ENCODE data around the gene LRP1-AS.
A peak's percentile ranks its signal among the peaks of the same experiment; 100 is the strongest.

LRP1-AS gene

GRCh38 chr12:57179331-57180086 lies 32.1 kb upstream of the LRP1-AS start:
- no peak for DNase-seq

DNA sequence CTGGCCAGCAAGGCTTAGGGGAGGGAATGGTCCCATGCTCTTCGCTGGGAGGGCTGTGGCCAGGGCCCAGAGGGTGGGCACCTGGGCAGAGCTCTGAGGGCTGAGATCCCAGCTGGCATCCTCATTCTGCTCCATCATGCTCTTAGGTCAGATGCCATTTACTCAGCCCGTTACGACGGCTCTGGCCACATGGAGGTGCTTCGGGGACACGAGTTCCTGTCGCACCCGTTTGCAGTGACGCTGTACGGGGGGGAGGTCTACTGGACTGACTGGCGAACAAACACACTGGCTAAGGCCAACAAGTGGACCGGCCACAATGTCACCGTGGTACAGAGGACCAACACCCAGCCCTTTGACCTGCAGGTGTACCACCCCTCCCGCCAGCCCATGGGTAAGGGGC lies 30.8 kb upstream of the LRP1-AS start:
- no peak for DNase-seq

GRCh38 chr12:57177354-57177753 lies 29.9 kb upstream of the LRP1-AS start:
- no peak for DNase-seq

- DNase-seq, result no peak
Observed at GRCh38 chr12:57176846-57177245, 29.4 kb upstream of the LRP1-AS start.

GRCh38 chr12:57176139-57176477 lies 28.7 kb upstream of the LRP1-AS start:
- no peak for DNase-seq

DNA sequence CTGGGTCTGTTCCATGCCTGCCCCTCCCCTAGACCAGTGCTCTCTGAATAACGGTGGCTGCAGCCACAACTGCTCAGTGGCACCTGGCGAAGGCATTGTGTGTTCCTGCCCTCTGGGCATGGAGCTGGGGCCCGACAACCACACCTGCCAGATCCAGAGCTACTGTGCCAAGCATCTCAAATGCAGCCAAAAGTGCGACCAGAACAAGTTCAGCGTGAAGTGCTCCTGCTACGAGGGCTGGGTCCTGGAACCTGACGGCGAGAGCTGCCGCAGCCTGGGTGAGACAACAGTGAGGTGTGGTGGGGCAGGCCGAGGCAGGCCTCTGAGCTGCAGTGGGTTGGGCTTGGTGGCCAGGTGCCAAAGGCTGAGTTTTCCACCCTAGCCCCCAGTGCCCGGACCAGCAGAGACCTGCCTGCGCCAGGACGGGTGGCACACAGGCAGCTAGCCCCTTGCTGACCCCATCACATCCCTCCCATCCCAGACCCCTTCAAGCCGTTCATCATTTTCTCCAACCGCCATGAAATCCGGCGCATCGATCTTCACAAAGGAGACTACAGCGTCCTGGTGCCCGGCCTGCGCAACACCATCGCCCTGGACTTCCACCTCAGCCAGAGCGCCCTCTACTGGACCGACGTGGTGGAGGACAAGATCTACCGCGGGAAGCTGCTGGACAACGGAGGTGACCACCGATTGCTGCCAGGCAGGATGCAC lies 28.2 kb upstream of the LRP1-AS start:
- DNase-seq, result peak; percentile 53

DNA sequence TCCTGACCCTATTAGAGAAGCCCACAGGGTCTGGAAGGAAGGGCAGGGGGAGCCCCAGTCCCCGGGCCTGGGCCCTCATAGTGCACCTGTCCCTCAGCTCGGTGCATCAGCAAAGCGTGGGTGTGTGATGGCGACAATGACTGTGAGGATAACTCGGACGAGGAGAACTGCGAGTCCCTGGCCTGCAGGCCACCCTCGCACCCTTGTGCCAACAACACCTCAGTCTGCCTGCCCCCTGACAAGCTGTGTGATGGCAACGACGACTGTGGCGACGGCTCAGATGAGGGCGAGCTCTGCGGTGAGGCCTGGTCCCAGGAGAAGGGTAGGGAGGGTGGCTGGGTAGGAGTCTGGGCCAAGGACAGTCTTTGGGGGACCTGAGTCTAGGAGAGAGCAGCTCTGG lies 26.3 kb upstream of the LRP1-AS start:
- no peak for DNase-seq

DNA sequence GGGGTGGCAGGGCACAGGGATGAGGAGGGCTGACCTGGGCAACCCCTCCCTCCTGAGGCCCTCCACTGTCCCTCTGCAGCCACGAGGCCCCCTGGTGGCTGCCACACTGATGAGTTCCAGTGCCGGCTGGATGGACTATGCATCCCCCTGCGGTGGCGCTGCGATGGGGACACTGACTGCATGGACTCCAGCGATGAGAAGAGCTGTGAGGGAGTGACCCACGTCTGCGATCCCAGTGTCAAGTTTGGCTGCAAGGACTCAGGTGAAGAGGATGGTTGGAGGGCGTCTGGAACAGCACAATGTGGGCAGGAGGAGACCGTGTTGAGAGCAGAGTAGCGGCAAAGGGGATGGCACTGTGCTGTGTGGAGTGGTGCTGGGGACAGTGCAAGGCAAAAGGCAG lies 25.7 kb upstream of the LRP1-AS start:
- no peak for DNase-seq

DNA sequence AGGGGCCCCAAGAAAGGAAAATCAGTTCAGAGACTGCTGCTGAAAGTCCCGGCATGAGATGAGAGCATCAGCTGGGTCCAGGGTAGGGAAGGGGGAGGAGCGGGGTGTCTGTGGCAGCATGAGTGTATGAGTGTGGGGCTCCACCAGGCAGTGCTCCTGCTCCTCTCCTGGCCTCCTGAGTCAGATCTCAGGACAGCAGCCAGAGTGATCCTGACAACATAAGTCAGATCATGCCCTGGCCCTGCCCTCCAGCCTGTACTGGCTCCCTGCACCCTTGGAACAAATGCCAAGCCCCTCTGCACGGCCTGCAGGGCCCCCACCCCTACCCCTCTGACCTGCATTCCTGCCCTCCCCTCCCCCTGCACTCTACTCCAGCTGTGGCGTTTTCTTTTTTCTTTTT lies 24.2 kb upstream of the LRP1-AS start:
- DNase-seq, result peak; percentile 56

- DNase-seq, result no peak
Observed at GRCh38 chr12:57170927-57171326, 23.5 kb upstream of the LRP1-AS start.

DNA sequence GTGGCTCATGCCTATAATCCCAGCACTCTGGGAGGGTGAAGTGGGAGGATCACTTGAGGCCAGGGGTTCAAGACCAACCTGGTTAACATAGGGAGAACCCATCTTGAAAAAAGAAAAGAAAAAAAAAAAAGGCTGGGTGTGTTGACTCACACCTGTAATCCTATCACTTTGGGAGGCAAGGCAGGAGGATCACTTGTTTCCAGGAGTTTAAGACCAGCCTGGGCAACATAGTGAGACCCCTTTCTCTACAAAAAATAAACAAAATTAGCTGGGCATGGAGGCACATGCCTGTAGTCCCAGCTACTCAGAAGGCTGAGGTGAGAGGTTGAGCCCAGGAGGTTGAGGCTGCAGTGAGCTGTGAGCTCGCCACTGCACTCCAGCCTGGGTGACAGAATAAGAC lies 23.0 kb upstream of the LRP1-AS start:
- no peak for DNase-seq

- no peak for DNase-seq
Observed at GRCh38 chr12:57169969-57170368, 22.6 kb upstream of the LRP1-AS start.

GRCh38 chr12:57169046-57169795 lies 21.8 kb upstream of the LRP1-AS start:
- DNase-seq, result no peak

- no peak for DNase-seq
Observed at GRCh38 chr12:57168058-57168457, 20.6 kb upstream of the LRP1-AS start.

DNA sequence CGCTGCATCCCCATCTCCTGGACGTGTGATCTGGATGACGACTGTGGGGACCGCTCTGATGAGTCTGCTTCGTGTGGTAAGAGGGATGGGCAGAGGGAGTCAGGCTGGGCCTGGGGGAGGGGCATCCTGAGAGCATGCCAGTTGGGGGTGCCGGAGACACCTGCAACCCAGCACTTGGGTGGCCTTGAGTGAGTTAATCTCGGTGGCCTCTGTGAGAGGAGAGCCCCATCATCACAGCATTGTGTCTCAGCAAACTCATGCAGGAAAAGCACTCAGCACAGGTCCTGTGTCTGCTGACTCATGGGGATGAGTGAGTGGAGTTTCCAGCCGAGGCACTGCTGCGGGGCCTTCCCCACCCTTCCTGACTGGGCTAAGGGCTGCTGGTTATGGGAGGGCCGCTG lies 19.6 kb upstream of the LRP1-AS start:
- peak; percentile 69 for DNase-seq

DNA sequence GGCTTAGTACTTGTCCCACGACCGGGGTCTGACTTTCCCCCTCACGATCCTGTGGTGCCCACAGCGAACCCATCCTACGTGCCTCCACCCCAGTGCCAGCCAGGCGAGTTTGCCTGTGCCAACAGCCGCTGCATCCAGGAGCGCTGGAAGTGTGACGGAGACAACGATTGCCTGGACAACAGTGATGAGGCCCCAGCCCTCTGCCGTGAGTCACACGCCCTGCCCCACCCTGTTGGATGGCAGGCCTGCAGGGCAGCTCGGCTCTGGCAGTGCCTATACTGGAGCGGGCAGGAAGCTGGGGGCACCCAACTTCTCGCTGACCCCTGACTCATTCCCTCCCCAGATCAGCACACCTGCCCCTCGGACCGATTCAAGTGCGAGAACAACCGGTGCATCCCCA lies 18.3 kb upstream of the LRP1-AS start:
- DNase-seq, result no peak

DNA sequence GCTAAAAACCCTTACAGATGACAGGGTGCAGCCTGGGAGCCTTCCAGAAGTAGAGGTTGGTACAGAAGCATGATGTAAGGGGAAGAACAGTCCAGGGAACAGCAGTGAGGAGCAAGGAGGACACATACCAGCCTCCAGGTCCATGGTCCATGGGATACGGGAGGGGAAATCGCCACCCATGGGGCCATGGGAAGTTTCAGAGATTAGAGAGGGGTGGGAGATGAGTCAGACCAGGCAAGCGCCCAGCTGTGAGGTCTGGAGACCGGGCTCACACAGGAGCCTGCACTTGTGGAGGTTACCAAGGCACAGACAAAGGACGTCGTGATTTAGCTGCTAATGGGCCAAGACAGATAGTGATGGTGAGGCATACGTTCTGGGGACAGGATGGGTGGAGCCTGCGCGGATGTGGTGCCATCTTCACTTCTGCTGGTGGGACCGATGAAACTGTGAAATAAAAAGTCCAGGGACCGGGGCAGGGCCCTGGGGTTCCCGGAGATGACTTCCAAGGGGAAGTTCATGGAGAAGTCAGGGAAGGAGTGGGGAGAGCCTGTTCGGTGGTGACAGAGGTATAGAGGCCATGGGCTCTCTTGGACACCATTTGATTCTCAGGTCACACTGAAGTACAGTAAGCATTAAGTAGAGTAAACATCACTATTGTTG lies 17.7 kb upstream of the LRP1-AS start:
- no peak for DNase-seq

DNA sequence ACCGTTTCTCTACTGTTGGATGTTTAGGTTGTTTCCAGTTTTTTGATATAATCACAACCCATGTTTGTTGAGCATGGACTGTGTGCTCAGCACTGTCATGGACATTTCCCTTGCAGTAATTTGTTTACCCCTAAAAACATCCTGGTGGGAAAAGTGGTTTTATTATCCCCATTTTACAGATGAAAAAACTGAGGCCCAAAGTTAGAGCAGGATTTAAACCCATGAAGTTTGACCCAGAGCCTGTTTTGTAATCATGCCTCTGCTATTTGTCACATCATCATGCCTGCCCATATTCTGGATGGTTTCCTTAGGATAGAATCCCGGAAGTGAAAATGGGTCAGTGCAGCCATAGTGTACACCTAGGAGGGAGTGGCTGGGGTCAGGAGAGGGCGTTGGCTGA lies 17.0 kb upstream of the LRP1-AS start:
- DNase-seq, result no peak

- DNase-seq, result no peak
Observed at GRCh38 chr12:57162553-57163125, 15.2 kb upstream of the LRP1-AS start.

DNA sequence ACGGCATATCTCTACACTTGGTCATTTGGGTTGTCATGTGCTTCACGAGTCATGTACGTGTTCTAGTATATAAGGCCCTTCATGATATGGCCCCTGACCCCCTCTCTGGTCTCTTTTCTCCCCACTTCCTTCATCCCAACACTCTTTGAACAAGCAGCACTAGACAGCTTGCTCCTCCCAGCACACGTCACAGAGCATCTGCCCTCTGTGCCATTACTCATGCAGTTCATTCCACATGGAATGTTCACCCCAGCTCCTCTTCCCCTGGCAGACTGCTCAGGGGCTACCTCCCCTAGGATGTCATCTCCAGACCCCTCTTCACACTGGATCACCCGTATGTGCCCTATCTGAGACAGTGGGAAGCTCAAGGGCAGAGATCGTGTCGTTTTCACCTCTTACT lies 14.1 kb upstream of the LRP1-AS start:
- DNase-seq, result no peak

GRCh38 chr12:57160741-57161140 lies 13.3 kb upstream of the LRP1-AS start:
- no peak for DNase-seq

DNA sequence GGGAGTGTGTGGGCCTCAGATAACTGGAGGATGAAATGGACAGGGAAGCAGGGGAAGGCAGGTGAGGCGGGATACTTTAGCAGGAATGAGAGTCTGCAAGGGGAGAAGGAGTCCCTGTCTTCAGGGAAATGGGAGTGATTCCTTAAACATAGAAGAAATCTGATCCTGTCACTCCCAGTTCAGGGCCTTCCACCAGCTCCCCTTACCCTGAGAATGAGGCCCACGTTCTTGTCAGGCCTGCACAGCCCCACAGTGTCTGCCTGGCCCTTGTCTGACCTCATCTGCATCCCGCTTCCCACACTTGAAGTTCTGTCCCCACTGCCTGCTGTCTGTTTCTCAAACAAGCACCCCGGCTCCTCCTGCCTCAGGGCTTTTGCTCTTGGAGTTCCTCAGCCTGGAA lies 12.6 kb upstream of the LRP1-AS start:
- DNase-seq, result no peak

DNA sequence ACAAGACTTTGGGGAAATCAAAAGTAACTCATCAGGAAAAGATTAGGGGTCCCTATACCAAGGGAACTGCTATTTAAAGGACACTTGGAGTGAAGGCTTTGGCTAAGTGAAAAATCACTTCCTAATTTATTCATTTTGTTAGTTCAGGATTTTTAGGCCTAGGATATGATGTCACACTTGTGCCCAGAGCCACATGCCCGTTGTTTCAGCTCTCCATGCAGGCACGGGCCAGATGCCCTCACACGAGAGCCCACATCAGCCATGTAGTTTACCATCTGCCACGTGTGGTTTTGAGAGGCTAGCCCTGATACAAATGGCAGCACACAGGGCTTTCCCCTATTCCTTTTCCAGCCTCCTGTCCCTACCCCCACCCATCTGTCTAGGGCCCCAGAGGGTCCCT lies 11.9 kb upstream of the LRP1-AS start:
- DNase-seq, result no peak

All from fibroblast of skin of right quadriceps (primary cell).